GM21723 (cell line): Measurements from ENCODE around the gene CLCN1.

ENCODE experiments used
- ATAC-seq: cut with Tn5 transposase; IDR thresholded peaks from one replicate; pipeline ENCODE4 v1.9.1; 2021; ENCODE audit warnings: mild to moderate bottlenecking, moderate library complexity; ENCODE audit not compliant: unreplicated experiment

The CLCN1 gene

GRCh38 chr7:143362131-143363015 lies 46.5 kb downstream of the CLCN1 start, which contains the start of gene FAM131B:
Gene FAM131B, minus strand, starts transcription at chr7:143362713. Its CDS starts 110 bp downstream, at chr7:143362603.
- no peak for ATAC-seq

DNA sequence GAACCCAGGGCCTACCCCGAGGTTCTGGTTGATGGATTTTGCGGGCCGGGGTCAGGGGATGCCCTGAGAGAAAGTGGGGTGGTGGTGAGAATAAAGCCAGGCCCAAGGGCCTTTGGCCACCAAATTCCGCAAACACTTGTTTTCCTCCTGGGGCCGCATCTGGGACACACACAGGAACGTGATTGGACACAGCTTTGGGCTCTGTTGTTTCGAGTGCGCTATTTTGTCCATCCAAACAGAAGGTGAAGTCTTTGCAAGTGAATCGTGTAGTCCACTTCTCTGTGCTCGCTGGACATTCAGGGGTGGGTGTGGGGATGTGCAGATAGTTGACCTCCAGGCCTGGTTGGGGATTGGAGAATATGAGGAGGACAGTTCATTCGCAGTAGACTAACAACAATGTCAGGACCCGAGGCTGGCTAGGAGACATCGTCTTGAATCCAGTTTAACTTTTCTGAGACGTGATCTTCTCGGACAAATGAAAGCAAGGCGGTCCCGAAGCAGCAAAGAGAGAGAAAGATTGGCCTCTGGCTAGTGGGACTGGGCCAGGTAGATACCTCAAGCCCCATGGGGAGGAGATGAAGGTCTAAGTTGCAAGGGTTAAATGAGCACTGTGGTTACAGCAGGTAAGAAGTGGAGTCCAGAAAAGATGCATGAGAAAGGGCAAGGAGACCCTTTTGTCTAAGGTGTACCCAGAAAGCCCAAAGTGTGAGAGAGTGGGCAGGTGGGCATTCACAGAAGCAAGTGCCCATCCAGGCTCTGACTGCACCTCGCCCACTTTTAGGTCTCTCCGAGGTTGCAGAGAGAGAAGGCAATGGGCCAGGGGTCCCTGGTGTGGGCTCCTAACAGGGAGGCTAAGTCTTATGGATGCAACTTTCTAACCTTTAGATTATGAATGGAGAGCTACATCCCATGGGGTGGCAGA lies 47.4 kb downstream of the CLCN1 start:
- no peak for ATAC-seq

- no peak for ATAC-seq
Observed at GRCh38 chr7:143367972-143368371, 52.1 kb downstream of the CLCN1 start.

DNA sequence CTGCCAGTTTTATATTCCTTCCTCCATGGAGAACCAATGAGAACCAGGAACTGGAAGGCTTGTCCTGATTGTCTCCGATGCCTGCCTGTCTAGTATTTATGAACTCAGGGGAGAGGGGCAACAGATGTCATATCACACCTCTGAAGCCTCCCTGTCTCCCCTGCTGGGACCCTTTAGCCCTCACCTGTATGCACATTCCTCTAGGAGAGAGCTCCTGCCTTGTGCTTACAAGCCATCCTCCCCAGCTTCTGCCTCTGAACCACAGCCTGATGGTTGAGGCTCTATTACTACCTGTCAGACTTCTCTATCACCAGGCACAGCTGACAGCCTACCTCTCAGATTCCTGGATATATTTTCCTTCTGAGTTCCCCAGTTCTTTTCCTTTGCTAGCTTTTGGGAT lies 52.5 kb downstream of the CLCN1 start:
- ATAC-seq: no peak

GRCh38 chr7:143369678-143370651 lies 54.1 kb downstream of the CLCN1 start:
- no peak for ATAC-seq

DNA sequence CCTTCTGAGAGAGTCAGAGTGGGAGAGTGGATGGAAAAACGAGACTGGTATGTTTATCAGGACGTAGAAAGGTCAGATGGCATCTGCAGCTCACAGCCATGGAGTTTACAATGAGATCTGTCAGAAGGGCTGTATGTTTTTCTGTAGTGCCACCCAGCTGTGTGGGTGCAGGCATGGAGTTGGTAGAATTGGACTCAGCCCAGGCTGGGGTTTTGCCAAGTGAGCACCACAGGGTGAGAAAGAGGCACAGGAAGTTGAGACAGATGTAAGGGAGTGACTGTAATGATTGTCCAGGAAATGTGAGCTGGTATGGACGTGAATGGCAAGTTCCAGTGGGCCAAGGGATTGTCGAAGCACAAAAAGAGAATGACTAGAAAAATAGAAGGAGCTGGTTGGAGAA lies 56.2 kb downstream of the CLCN1 start:
- no peak for ATAC-seq

DNA sequence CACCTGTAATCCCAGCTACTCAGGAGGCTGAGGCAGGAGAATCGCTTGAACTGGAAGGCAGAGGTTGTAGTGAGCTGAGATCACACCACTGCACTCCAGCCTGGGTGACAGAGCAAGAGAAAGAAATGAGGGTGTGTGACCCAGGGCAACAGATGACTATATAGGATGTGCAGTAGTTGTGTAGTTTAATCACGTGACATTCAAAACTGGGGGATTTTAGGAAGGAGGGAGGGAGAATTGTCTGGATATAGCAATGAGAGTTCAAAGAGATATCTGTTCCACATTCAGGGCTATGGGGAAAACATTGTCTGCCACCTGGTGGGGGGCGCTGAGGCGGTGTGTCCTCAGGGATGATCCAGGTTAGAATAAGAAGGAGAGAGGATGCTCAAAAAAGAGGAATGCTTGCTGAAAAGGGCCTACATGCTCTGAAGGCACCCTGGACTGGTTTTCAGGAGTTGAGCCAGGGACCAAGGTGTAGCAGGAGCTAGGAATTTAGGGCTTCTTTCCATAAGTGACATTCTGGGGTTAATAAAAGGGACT lies 57.4 kb downstream of the CLCN1 start:
- no peak for ATAC-seq

- no peak for ATAC-seq
Observed at GRCh38 chr7:143374561-143374960, 58.6 kb downstream of the CLCN1 start.

DNA sequence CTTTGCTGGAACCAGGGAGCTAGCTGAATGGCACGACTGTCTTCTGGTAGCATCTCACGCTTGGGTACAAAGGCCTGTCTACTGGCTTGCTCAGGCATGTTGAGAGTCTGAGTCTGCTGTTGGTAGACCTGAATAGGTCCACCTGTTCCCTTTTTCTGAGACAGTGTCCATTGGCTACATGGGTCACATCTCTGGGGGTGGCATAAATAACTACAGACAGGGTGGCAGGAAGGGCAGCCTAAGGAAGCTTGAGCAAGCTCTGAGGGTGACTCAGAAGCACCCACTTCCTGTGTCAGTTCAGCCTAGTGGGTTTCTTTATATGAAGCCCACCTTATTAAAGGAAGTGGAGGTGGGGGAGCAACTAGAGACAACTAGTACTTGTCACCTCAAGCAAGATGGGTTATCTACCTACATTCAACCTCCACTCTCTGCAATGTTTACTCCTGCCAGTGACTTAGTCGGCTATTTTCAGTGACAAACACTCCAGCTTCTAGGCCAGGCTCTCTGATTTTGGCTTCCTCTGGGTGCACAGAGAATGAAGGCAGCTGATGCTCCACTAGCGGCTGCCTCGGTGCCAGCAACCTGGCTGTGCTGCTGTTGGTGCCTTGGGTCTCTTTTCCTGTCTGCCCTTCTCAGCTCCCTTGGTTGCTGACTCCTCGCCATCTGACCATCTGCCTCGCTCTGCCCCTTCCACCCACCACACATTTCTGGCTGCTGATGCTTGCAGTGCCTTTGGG lies 59.6 kb downstream of the CLCN1 start:
- no peak for ATAC-seq

DNA sequence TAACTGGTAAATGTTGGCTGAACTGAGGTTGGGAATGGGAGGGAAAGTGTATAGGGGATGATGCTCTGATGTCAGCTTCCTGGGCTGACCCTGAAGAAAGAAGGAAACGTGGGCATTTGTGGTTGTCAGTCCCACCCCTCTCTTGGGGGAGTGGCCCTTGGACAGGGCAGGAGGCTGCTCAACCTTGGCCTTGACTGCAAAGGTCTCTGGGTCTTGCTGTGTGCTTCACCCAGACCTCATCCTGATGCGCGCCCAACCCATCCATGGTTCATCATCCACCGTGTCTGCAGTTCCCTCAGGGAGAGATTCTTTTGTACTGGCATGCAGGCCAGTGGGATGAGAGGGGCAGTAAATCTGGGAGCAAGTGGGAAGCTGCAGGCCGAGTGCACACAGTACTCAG lies 60.5 kb downstream of the CLCN1 start:
- no peak for ATAC-seq

DNA sequence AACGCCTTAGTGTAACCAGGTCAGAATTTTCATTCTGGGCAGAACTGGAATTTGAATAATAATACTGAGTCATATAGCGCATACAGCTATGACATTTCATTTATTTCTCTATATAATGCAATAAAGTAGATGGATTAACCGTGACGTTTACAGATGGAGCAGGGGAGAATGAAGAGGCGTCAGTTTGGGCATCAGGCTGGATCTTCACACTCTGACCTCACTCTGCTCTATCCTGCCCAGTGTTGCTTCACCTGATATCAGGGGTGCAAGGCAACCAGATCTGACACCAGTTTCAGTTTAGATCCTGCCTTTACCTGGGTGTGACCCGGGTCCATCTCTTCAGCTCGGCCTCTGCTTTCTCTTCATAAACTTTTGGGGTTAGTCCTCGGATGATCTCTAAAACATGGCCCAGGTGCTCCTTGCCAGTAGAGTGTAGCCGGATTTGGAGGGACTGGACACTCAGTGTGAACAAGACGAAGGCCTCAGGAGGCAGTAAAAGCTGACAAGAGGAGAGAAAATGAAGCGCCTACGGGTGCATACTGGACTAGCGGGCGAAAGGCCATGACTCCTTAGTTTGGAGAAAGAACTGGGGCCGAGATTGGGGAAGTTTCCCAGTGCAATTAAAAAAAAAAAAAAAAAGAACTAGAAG lies 63.8 kb downstream of the CLCN1 start:
- ATAC-seq: no peak

- ATAC-seq: peak; percentile 64
Observed at GRCh38 chr7:143380260-143380645, 64.3 kb downstream of the CLCN1 start.

DNA sequence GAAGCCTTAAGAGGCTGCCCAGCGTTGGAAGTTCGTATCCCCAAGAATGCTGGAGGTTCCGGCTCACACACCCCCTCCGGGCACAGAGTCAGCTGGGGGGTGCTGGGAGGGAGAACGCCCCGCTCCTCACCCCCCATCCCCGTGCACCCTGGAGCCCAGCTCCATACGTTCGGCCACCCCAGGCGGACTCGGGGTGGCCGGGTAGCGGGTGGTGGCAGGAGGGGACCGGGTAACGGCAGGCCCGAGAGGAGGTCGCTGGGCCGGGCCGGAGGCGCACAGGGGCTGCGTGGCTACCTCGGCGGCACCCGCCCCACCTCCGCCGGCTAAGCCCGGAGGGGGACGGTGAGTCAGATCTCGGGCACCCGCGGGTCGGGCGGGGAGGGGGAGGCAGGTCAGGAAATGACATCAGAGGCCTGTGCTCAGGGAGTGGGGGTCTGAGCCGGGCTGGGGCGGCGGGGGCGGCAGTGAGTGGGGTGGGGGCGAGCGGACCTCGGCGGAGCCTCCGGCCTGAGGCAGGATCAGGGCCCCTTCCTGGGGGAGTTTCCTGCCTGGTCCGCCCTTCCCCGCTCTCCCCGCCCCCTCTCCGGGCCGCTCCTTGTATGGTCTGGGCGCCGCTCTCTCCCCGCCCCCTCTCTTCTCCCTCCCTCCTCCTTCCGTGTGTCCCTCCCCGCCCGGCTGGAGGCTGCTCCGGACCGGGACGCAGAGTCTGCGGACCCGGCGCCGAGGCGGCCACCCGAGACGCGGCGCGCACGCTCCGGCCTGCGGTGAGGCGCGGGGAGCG lies 64.9 kb downstream of the CLCN1 start, which contains the start of gene ZYX:
Gene ZYX, plus strand, starts transcription at position 700 of the 781 bp plus-strand sequence. CDS start 227 bp downstream, outside the sequence.
- peak; percentile 81 for ATAC-seq

GRCh38 chr7:143381427-143382125 lies 65.7 kb downstream of the CLCN1 start:
- ATAC-seq: peak; percentile 17

GRCh38 chr7:143382126-143382790 lies 66.3 kb downstream of the CLCN1 start:
- no peak for ATAC-seq

DNA sequence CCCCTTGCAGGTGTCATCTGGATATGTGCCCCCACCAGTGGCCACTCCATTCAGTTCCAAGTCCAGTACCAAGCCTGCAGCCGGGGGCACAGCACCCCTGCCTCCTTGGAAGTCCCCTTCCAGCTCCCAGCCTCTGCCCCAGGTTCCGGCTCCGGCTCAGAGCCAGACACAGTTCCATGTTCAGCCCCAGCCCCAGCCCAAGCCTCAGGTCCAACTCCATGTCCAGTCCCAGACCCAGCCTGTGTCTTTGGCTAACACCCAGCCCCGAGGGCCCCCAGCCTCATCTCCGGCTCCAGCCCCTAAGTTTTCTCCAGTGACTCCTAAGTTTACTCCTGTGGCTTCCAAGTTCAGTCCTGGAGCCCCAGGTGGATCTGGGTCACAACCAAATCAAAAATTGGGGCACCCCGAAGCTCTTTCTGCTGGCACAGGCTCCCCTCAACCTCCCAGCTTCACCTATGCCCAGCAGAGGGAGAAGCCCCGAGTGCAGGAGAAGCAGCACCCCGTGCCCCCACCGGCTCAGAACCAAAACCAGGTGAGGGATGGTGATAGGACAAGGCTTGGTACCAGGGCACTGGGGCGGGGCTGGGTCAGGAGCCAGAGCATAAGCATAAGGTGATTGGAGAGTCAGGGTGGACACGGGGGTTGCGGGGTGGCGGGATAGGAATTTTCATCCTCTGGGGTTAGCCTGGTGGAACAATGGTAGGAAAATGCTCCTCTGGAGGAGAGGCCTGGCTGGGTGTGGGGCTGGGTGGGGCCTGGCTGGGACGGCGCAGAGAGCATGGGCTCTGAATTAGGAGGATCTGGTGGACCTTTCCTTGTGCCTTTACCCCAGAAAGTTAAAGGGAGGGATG lies 67.1 kb downstream of the CLCN1 start:
- no peak for ATAC-seq
